GM20000 (cell line): ENCODE data around the gene GALNTL6.
"Not testable (repeated sequence)": the region's sequence is repeated elsewhere in the genome, so short reads cannot be mapped to it uniquely, and the experiment has no call there.

Experiments
- DNase-seq: peaks from one replicate; pipeline ENCODE4 v3.0.0; 2012; ENCODE audit warnings: low spot score
- CTCF ChIP-seq: IDR thresholded peaks from 2 replicates; pipeline ENCODE4 v1.5.1; 2012; ENCODE audit warnings: mild to moderate bottlenecking, control low read depth; ENCODE audit errors: extremely low read depth, missing control alignments

GALNTL6 gene

GRCh38 chr4:173018446-173018845, 1205.2 kb downstream of the GALNTL6 start:
- no peak for DNase-seq
- TF ChIP-seq CTCF = no peak

DNA sequence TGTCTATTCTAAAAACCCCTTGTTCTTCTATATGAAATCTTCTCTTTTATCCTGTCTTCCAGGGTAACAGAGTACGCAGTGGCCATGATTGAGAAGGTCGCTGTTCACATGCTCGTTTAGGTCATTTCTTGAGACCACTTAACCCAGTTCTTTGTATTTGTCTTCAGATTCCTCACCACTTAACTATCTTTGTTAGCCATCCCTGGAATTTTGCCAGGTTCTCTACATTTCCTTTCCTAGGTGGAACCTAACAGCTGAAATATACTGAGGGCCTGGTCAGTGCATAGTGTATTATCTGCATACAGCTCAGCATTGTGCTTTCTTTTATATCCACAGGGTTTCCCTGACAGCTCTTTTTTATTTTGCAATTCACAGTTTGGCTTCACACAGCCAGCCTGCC, 1206.5 kb downstream of the GALNTL6 start:
- no peak for DNase-seq
- no peak for TF ChIP-seq CTCF

GRCh38 chr4:173021746-173022573, 1208.8 kb downstream of the GALNTL6 start:
- DNase-seq = not testable (repeated sequence)

DNA sequence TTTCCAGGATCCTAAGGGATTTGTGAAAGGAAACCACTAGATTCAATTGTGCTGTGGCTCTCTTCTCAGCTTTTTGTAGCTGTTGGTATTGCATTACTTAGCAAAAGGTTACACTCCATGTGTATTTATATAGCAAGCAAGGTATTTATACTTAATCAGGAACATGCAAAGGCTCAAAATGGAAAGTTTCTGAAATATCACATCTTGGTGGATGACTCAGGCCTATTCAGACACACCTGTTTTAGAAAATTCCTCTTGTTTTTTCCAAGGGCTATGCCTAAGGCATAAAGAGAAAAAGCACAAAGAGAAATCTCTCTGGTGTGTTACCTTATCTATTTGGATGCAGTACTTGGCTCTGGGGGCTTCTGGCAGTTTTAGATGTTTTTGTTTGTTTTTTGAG, 1211.0 kb downstream of the GALNTL6 start:
- DNase-seq = no peak
- TF ChIP-seq CTCF = no peak

- peak; percentile 31 for TF ChIP-seq CTCF
- DNase-seq = peak; percentile 55
These were observed 1211.9 kb downstream of the GALNTL6 start for GRCh38 chr4:173025131-173025530.

DNA sequence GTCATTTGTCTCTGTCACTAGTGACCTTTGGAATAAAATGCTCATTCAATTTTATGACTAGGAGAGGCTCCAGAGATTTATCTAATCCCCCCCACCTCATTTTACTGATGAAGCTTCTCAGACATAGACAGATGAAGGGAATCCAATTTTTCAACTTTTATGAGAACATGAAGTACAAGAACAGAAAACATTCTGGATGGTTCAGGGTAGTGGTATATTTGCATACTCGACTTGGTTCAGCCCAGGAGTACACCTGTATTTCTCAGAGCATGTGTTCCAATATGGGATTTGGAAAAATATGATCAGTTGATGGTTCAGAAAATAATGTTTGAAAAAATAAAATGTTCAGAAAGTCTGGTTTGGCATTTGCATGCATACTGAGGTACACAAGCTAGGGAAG, 1224.0 kb downstream of the GALNTL6 start:
- DNase-seq = no peak
- TF ChIP-seq CTCF = no peak

GRCh38 chr4:173038192-173038896, 1225.1 kb downstream of the GALNTL6 start:
- TF ChIP-seq CTCF = no peak
- DNase-seq = no peak
